Heart left ventricle (tissue), 16 donors: Measurements from ENCODE around the gene ZMIZ1. TPM values are rescaled to one million over a fixed set of nuclear protein-coding genes. Genes with fewer than 3 reads are reported as not detected.
"Not testable (repeated sequence)": the region's sequence is repeated elsewhere in the genome, so short reads cannot be mapped to it uniquely, and the experiment has no call there.

Source experiments
- ATAC-seq, 4 donors: fragments of 200-7000 bp; cut with Tn5 transposase; one replicate each; pipeline ENCODE4 v1.9.1; 2020 to 2022; ENCODE audit warnings: moderate library complexity in 4 of 4, mild to moderate bottlenecking in 3 of 4, moderate number of reproducible peaks in 1 of 4
- DNase-seq, 5 donors: peaks; one replicate each; pipeline ENCODE4 v3.0.0-alpha.2; 2020
- H3K27ac ChIP-seq, 12 donors: fragments of 200-600 bp; sonication (generic) in 4 of 12; one replicate each; pipeline versions ENCODE4 v1.5.0 to v1.8.0; 2016 to 2022; ENCODE audit warnings: mild to moderate bottlenecking in 2 of 12
- H3K27me3 ChIP-seq, 9 donors: fragments of 200-600 bp; sonication (generic) in 2 of 9; one replicate each; pipeline versions ENCODE4 v1.5.1 to v1.8.0; 2016 to 2022; ENCODE audit warnings: mild to moderate bottlenecking in 3 of 9
- H3K36me3 ChIP-seq, 9 donors: fragments of 200-600 bp; sonication (generic) in 2 of 9; one replicate each; pipeline versions ENCODE4 v1.5.0 to v1.8.0; 2018 to 2022; ENCODE audit warnings: mild to moderate bottlenecking in 2 of 9
- H3K4me1 ChIP-seq, 12 donors: fragments of 200-600 bp; sonication (generic) in 4 of 12; one replicate each; pipeline versions ENCODE4 v1.5.0 to v1.8.0; 2016 to 2022; ENCODE audit warnings: mild to moderate bottlenecking in 3 of 12
- H3K4me3 ChIP-seq, 12 donors: fragments of 200-600 bp; sonication (generic) in 4 of 12; one replicate each; pipeline versions ENCODE4 v1.5.0 to v1.8.0; 2017 to 2022; ENCODE audit warnings: mild to moderate bottlenecking in 9 of 12, moderate library complexity in 4 of 12
- H3K9me3 ChIP-seq, 12 donors: fragments of 200-600 bp; sonication (generic) in 4 of 12; one replicate each; pipeline versions ENCODE4 v1.5.0 to v1.8.0; 2016 to 2022; ENCODE audit warnings: mild to moderate bottlenecking in 1 of 12
- POLR2A ChIP-seq, 2 donors: fragments of 450-650 bp; IDR thresholded peaks; one replicate each; pipeline ENCODE4 v1.6.1; 2017; ENCODE audit warnings: antibody characterized with exemption in 2 of 2, mild to moderate bottlenecking in 2 of 2, moderate library complexity in 2 of 2
- WGBS, 4 donors: extraction: QIAGEN DNeasy Blood & Tissue Kit in 2 of 4; methylation state at CpG; one replicate each; pipeline versions ENCODE4 v1.1.5 to v1.1.7; 2013 to 2018; 5-methylcytosine and 5-hydroxymethylcytosine counted together
- intact Hi-C, 10 donors: fragments of 100-400 bp; cut with DNase I; formaldehyde crosslinking; loops; one replicate each; pipeline versions ENCODE4 v1.11.1 to v1.14.2; 2022
- polyA plus RNA-seq, 2 donors: library from polyadenylated mRNA; stranded (reverse); fragments of 200-250 nt; gene quantifications; one replicate each; pipeline ENCODE4 v1.2.3, GENCODE V29; 2013
- total RNA-seq, 9 donors: library from RNA; depleted of rRNA in 2 of 9; stranded (reverse); fragments of >200 nt in 2 of 9; fragmentation: NEBNext Ultra II Directional in 3 of 9; extraction: Animal tissue kit (Norgen Biotek cat#: 25700) in 3 of 9; gene quantifications; one replicate each; pipeline versions ENCODE4 v1.1.0 to v1.2.4, GENCODE V29; 2016 to 2023
- TF ChIP-seq, protein P1 (sequence below), 12 donors: fragments of 200-600 bp; sonication (generic) in 4 of 12; IDR thresholded peaks; one replicate each; pipeline versions ENCODE4 v1.5.0 to v1.8.0; 2018 to 2022; ENCODE audit warnings: antibody characterized with exemption in 12 of 12, mild to moderate bottlenecking in 5 of 12
- donor health status: ischemic (EF 13 %, LVEDD 7.1; RV severe dilation, severe dysfunction).
- donor health status: healthy with polysubstance abuse.
- donor health status: DM: no; HTN: yes; CAD: no.
- donor health status: DM: no; HTN: no; CAD: no.
- donor health status: ischemic (EF 25% LVEDD 6.9; RV normal size, moderate dysfunction).
- donor health status: ischemic (EF 25% LVEDD 5.7; RV mildly dilated, moderate dysfunction).
- donor health status: healthy.
- donor health status: DM: yes; HTN: yes; CAD: no.
- donor health status: ischemic (EF 35%, LVEDD 5.7; RV mildly dilated, moderate dysfunction).
- donor health status: nonischemic (EF 11% LVEDD 7.7; RV severe dilation, severe dysfunction).
- donor health status: DM: yes; HTN: yes; CAD: no.
- donor health status: PGD.
- donor health status: ischemic (EF 29% LVEDD 5.4; RV normal size, mild dysfunction).
- donor health status: nonischemic (EF 23%, LVEDD 6.1; RV moderate dilation, normal function).

ZMIZ1 gene
- total and polyA plus RNA-seq, 11 donors, result 19.7 to 75.4 (median 49.2) TPM

DNA sequence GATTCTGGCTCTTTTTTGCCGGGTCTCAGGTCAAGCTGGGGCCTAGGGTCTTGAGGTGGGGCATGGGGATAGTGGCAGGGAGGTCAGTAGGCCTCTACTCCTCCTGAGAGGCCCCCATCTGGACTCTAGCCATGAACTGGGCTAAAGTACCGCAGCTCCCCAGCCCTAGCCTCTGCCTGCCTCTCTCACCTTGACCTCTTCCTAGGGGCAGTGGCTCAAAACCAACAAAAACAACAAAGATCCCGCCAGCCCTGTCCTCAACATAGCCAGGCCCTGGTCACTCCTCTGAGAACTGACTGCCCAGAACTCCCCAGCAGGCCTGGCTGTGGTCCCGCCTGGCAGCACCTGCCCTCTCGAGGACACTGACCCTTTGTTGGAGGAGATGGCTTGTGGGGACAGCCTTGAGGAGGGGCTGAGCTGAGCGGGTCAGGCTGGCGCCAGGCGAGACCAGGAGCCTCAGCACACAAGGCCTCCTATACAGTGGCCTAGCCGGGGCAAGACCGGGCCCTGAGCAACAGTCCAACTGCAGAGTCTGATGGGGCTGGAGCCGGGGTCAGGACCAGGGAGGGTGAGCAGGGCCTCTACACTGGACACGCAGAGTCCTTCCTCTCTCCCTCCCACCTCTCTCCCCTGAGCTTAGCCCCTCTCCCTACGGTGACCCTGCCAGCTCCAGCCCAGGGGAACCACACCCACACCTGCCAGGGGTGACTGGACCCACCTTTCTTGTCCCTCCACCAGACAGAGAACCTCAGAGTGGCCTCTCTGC is 266.9 kb downstream of the ZMIZ1 start:
- Histone ChIP-seq H3K4me3 (no peak overlapping the region), H3K27me3 (no peaks in the 10 kb centered on the region), H3K27ac (no peak overlapping the region), H3K4me1 (peaks cover 0 to 10% (median 0%) of the 10 kb centered on the region in 12 donors), H3K9me3 (no peaks in the 10 kb centered on the region), H3K36me3 (no peaks in the 10 kb centered on the region)
- TF ChIP-seq, protein P1, sequence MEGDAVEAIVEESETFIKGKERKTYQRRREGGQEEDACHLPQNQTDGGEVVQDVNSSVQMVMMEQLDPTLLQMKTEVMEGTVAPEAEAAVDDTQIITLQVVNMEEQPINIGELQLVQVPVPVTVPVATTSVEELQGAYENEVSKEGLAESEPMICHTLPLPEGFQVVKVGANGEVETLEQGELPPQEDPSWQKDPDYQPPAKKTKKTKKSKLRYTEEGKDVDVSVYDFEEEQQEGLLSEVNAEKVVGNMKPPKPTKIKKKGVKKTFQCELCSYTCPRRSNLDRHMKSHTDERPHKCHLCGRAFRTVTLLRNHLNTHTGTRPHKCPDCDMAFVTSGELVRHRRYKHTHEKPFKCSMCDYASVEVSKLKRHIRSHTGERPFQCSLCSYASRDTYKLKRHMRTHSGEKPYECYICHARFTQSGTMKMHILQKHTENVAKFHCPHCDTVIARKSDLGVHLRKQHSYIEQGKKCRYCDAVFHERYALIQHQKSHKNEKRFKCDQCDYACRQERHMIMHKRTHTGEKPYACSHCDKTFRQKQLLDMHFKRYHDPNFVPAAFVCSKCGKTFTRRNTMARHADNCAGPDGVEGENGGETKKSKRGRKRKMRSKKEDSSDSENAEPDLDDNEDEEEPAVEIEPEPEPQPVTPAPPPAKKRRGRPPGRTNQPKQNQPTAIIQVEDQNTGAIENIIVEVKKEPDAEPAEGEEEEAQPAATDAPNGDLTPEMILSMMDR (IDR thresholded peaks at IDR 0.05), result no peak
- TF ChIP-seq POLR2A (IDR thresholded peaks at IDR 0.05), result no peak
- DNase-seq (peak in 1 of 5 donors; percentile 29), ATAC-seq (peak in 2 of 4 donors; percentile 14 to 30)
- WGBS, 4 donors, result 73 to 86% (median 80%) methylated on average over 12 to 13 of the region's 13 CpGs
- intact Hi-C loops, result no loop called here

DNA sequence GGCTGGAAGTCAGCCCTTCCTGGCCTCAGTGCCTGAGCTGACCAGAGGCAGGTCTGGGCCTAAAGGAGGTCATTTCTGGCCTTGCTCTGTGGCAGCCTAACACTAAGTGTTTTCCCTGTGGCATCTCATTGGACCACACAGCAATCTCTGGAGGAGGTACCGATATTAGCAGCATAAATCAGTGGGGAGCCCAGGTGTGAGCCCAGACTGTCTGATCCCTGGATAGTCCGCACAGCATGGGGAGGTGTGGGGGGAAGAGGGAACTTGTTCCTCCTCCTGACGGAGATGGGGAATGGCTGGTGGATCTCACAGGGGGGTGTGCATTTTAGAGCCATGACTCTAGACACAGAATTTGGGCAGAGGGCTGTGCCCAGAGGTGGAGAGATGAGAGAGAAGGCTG is 267.5 kb downstream of the ZMIZ1 start:
- TF ChIP-seq POLR2A (IDR thresholded peaks at IDR 0.05), result no peak
- intact Hi-C loops, result no loop called here
- Histone ChIP-seq H3K27me3 (no peaks in the 10 kb centered on the region), H3K27ac (no peak overlapping the region), H3K9me3 (no peaks in the 10 kb centered on the region), H3K36me3 (no peaks in the 10 kb centered on the region), H3K4me3 (no peak overlapping the region), H3K4me1 (peaks cover 0 to 9% (median 0%) of the 10 kb centered on the region in 12 donors)
- DNase-seq, result peak in 1 of 5 donors; percentile 5
- no peak for ATAC-seq
- 92 to 97% (median 97%) methylated on average over 3 of the region's 3 CpGs for WGBS, 4 donors

DNA sequence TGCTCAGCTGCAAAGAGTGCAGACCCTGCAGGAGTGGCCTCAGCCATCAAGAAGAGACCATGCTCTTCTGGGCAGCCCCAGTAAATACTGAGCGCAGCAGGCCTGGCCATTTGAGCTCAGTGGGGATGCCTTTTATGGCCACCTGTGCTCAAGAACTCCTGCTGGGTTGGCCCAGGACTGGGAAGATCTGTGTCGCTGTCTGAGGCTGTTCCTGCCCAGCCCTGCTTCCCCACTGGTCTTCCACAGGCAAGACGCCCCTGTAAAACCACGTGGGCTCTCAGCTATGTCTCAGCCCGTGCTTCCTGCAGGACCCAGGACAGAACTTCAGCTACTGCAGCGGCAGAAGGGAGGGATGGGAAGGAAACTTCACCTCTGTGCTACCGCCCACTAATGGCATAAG is 268.0 kb downstream of the ZMIZ1 start:
- WGBS, 4 donors, result 65 to 86% (median 72%) methylated on average over 7 of the region's 7 CpGs
- TF ChIP-seq, protein P1 (IDR thresholded peaks at IDR 0.05), result no peak
- no peak for TF ChIP-seq POLR2A (IDR thresholded peaks at IDR 0.05)
- Histone ChIP-seq H3K27me3 (no peaks in the 10 kb centered on the region), H3K9me3 (no peaks in the 10 kb centered on the region), H3K4me1 (peaks cover 0 to 7% (median 0%) of the 10 kb centered on the region in 12 donors), H3K4me3 (no peak overlapping the region), H3K27ac (no peak overlapping the region), H3K36me3 (no peaks in the 10 kb centered on the region)
- DNase-seq (no peak), ATAC-seq (no peak)
- intact Hi-C loops, result no loop called here

DNA sequence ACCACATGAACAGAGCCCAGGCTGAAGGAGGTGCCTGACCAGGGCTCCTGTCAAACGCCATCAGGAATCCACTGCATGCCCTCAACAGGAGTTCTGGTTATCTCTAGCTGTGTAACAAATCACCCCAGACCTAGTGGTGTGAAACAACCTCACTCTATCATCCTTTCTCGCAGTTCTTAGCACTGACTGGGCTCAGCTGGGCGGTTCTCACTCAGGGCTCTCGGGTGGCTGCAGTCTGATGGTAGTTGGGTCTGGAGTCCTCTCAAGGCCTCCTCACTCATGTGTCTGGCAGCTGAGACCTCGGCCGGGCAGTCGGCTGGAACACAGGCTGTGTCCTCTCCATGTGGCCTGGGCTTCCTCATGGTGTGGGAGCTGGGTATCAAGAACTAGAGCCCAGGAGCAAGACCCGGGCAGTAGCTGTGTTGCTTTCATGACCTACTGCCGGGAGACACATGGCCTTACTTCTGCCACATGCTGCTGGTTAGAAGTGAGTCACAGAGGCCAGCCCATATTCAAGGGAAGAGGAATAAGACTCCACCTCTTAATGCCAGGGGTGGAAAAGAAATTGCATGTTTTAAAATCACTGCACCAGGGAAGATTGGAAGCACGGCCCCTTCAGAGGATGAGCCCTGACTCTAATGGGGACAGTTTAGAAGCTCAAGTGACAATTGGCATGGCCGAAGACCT is 269.2 kb downstream of the ZMIZ1 start:
- ATAC-seq, H3K27ac ChIP-seq, H3K9me3 ChIP-seq, H3K27me3 ChIP-seq, intact Hi-C loops, H3K36me3 ChIP-seq, H3K4me3 ChIP-seq, H3K4me1 ChIP-seq: not testable (repeated sequence)
- DNase-seq, result peak in 1 of 5 donors; percentile 7
- 88 to 98% (median 95%) methylated on average over 6 to 7 of the region's 11 CpGs for whole genome bisulfite sequencing, 4 donors

DNA sequence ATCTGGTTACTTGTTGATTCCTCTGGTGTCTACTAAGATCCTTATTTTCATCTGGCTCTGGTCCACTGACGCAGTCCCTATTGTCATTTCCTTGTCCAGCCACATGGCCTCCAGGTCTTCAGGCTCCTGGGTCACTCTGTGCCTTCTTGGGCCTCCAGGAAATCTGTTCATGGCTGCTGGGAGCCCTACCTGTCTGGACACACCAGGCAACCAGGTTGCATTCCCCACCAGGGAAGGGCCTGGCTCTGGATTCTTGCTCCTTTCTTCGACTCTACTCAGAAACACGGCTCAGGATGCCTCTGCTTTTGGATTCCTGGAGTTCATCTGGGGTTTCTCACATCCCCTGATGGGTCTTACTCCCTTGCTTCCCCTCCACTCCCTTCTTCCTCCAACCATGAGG is 270.5 kb downstream of the ZMIZ1 start:
- DNase-seq (peak in 1 of 5 donors; percentile 13), ATAC-seq (no peak)
- Histone ChIP-seq H3K36me3 (no peaks in the 10 kb centered on the region), H3K9me3 (no peaks in the 10 kb centered on the region), H3K4me1 (peaks cover 0 to 7% (median 0%) of the 10 kb centered on the region in 12 donors), H3K27ac (no peak overlapping the region), H3K27me3 (no peaks in the 10 kb centered on the region), H3K4me3 (no peak overlapping the region)
- WGBS, 4 donors, result 81 to 91% (median 88%) methylated on average over 3 of the region's 3 CpGs
- intact Hi-C loops, result no loop called here
- TF ChIP-seq, protein P1 (IDR thresholded peaks at IDR 0.05), result no peak
- no peak for TF ChIP-seq POLR2A (IDR thresholded peaks at IDR 0.05)
